GM18499 (cell line): ENCODE measurements around the gene TRIM31.
"Not testable (repeated sequence)": the region's sequence is repeated elsewhere in the genome, so short reads cannot be mapped to it uniquely, and the experiment has no call there.

Experiments
- ATAC-seq: cut with Tn5 transposase; IDR thresholded peaks from one replicate; pipeline ENCODE4 v1.9.1; 2021; ENCODE audit warnings: moderate number of reproducible peaks; ENCODE audit not compliant: insufficient read depth, unreplicated experiment

The TRIM31 gene

DNA sequence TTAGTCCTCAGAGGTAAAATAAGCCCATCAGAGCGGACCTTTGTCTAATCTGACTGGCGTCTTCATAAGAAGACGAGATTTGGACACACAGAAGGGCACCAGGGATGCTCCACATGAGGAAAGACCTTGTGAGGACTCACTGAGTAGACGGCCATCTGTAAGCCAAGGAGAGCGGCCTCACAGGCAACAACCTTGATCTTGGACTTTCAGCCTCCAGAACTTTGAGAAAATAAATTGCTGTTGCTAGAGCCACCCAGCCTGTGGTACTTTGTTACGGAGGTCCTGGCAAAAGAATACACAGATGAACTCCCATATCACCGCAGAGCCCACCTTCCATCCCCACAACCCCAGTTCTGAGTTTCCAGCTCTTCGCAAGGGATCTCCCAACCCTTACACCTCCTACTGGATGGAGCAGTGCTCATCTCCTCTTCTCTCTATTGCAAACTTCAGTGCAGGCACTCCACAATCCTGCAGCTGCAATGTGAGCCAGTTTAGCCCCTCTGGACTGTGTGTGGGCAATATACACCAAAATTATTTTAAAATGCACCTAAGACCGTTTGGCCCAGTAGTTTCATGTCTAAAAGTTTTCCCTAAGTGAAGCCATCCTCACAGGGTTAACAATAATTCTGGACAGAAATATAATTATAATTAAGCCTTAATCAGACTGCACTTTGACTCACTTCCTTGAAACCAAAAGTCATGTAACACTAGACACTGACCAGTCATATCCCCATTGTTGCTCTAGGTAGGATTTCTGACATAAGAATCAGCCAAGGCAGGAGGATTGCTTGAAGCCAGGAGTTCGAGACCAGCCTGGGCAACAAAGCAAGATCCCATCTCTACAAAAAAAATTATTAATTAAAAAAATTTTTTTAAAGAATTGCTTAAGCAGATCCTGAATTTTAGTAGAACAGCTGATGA is 8.8 kb upstream of the TRIM31 start:
- ATAC-seq: no peak

DNA sequence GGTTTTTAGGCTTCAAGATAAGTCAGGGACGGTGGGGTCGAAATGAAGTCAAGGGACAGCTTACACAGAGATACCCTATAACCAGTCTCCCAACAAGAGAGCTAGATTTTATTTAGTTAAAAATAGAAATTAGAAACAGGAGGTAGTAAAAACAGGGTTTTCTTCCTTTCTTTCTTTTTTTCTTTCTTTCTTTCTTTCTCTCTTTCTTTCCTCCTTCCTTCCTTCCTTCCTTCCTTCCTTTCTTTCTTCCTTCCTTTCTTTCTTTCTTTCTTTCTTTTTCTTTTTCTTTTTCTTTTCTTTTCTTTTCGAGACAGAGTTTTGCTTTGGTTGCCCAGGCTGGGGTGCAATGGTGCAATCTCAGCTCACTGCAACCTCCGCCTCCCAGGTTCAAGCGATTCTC is 5.8 kb upstream of the TRIM31 start:
- ATAC-seq: not testable (repeated sequence)

DNA sequence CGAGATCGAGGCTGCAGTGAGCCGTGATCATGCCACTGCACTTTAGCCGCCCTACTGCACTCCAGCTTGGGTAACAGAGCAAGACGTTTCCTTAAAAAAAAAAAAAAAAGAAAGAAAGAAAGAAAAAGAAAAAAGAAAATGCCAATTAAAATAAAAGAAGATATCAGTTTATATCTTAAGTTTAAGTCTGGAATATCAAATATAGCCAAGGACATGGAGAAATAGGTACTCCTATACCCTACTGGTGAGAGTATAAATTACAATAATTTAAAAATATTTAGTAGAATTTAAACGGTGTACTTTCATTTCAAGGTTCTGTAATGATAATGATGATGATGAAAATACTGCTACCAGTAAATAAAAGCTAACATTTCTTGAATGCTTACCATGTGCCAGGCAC is 3.8 kb upstream of the TRIM31 start:
- ATAC-seq: no peak

DNA sequence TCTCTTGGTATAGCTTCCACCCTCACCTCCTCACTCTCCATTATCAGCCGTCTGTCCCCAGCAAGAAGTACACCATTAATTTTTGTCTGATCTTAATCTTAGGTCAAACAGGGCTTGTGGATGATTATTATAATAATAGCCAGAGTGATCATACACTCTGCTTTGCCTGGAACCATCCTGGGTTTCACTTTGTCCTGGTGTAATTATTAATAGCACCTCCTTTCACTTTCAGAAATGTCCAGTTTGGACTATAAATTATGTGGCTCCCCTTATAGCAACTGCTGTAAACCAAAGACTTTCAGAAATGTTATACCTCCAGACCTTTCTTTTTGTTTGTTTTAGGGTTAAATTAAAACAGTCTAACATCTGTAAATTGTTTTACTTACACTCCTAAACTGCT is 951 bp upstream of the TRIM31 start:
- ATAC-seq: no peak

DNA sequence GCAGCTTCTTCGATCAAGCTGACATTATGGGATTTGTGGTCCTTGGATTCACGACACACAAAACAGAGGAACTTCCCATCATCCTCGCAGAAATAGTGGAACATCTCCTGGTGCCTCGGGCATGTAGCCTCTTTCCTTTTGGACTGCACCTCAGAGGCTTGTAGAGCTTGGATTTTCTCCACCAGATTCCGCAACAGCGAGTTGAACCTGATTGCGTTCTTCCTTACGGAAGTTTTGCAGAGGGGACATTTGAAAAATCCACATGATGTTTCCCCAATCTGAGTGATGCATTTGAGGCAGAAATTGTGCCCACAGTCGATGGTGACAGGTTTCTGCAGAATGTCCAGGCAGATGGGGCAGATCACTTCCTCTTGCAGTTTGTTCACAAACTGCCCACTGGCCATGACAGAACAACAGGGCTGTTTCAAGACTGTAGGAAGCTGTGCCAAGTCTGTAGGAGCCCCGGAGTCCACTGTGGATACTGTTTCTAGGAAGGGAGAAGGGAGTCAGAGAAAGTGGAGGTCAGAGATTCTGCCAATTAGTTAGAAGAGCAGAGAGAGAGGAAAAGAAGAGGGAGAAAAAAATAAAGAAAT is 392 bp downstream of the TRIM31 start:
- ATAC-seq: no peak

DNA sequence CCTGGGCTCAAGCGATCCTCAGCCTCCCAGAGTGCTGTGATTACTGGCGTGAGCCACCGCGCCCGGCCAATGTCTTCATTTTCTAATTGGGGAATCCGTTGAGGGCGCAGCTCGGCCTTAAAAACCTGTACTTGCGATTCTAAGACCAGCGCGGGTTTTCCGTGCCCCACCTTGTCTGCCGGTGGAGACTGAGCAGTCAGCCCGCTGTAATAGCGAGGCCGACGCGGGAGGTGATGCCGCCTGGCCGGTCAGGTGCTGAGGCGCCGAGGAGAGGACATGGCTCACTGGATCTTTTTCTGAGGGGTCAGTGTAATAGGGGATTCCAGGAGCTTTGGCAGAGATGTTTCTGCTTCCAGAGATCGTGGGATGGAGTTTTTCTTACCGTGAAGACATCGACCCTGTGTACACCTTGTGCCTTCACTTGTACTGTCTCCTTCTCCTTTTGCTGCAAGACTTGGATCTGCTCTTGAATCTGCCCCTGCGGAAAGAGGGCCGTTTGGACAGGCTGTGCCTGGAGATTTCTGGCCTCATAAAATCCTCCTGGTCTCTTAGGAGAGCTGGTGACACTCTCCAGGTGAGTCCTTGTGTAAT is 1.5 kb downstream of the TRIM31 start:
- ATAC-seq: no peak

DNA sequence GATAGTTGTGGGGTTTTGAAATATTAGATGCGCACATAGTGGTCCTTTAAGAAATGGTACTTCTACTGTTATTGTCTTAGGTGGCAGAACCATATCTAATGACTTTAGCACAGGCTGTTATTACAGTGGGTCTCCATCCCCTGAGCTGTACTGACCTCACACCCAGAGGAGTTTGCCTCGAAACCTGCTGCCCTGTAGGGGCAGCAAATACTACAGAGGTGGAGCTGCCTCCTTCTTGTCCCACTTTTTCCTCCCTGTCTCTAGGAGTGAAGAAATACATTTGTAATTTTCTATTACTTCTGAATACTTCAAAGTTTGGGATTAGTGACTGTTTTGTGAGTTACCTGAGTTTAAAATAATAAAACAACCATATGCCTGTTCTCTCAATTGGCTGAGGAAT is 8.2 kb downstream of the TRIM31 start:
- ATAC-seq: no peak

DNA sequence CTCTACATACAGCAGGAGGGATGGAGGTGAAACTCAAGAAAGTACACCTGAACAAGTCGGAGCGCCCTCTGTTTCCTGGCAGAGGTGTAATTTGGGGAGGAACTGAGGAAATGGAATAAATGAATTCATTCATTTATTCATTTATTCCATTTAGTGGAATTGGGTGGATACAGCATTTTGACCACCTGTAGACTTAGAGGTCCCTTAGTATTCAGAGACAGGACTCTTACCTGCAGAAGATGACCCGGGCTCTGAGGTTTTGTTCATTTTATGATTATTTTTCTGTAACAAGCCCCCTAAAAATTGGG is 9.1 kb downstream of the TRIM31 start:
- no peak for ATAC-seq

DNA sequence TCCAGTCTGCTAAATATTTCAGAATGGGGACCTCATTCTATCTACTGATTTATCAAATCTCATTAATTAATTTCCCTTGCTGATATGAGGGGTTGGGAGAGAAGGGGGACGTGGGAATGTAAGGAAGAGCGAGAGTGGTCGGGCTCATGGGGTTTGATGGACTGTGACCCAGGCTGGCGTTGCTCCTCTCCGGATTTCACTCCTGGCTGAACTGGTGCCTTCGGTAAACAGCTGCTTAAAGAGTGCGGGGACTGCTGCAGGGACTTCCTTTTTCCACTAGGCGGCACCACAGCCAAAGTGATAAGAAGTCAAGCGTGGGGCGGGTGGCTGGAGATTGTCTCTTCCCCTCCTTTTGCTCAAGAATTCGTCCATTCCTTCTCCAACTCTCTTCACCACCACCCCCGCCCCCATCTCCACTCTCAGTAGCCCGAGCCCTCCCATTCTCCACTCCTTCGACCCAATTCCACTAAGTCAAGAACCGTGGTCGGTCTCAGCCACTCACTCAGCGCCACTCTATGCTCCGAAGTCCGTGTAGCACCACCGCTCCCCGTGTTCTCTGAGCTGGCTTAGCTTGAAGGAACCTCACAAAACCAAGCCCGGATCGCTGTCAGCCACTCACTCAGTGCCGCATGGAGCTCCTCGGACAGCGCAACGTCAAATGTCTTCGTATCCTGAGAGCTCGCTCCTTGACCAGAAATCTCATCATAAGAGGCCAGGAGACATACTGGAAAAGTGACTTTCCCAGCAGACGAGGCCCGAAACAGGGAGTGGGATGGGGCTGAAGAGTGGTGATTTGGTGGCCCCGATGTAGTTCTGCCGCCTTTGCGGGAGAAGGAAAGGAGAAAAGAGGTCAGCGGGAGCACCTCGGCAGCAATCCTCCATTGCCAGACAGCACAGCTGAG is 9.7 kb downstream of the TRIM31 start:
- no peak for ATAC-seq

DNA sequence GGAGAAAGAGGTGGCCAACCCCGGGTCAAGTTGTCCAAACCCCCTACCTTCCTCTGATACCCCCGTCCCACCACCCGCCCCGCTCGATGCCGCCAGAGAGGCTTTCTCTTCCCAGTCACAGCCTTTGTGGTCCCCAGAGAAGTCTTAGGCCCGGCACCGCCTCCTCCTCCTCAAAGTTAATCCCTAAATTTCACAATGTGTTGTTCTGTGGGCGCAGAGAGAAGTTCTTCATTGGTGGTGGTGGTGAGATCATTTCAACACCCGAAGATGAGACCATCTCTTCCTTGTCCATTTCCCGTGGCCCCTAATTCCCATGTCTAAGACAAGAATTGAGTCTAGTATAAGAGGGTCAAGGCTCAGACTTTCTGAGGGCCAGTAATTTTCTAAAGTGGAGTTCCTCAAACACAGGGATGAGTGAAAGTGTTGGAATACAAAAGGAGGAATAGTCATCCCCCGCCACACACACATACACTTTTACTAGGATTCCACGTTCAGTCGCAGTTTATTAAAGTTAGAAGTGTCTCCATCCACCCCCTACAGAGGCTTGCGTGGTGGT is 10.4 kb downstream of the TRIM31 start:
- no peak for ATAC-seq

DNA sequence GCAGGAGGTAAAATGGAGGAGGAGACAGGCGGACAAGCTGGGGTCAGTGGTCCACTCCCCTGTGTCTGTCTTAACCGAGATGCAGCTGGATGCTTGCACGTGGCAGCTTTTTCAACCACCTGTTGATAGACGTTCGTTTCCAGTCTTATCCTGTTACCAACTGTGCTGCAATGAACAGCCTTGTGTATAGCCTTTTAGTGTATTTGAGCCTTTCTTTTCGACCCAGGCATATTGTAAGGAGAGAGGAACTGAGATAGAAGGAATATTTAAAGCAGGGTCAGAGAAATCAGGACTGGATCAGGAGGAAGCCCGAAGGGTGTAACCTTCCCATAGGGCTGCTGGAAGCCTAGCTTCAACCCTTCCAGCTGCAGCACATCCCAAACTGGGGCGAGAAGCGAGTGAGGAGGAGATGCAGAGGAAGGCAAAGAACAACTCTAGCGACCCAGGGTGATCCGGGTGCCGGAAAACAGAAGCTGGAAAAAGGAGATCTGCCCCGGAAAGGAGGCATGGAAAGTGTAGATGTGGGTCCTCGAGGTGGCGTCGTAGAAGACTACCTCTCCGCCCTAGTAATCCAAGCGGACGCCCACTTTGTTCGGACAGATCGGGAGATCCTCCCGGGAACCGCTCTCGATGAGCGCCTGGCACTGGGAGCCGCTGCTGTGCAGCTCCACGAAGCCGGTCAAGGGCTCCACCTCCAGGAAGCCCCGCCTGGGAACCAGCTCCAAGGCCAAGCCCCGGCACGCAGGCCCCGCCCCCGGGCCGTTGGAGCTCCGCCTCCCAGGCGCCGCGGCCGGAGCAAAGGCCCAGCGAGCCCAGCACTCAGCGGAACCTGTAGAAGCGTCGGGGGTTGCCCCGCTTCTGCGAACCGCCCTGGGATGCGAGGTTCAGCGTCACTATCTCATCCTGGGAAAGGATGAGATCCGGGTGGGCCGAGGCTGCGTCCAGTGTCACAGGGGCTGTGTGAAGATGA is 11.2 kb downstream of the TRIM31 start:
- ATAC-seq: no peak

DNA sequence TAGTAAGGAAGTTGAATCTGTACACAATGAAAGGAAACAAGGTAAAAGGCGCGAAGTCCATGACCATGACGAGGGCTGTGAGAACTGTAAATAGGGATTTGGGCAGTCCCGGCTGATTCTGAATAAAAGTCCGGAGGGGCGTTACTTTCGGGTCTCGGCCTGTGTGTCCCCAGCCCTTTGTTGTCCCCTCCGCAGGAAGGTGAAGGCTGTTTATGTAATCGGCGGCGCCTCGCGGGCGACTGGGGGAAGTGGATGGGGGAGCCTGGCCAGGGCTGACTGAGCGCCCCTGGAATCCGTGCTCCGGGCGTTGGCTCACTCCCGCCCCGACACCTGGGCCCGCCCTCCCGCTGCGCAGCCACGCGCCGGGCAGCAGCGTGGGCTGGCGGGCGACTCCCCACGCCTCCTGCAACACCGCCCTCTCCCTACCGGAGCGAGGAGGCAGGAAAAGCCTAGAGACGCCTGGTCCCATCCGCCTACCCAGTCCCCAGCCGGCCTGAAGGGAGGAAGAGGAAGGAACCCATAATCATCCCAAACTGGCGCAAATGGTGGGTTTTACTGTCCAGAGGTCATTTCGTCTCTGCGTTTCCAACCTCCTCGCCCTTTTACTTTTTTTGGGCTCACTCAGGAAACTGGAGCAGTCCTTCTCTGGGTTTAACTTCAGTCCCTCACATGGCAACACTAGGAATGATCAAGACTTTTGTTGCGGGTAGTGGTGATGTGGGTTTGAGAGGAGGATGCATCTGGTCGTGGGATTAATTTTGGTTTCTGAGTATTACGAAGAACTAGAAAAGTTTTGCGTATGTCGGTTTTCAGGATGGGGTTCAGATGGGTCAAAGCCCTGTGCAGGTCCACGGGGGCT is 12.1 kb downstream of the TRIM31 start:
- ATAC-seq: no peak

DNA sequence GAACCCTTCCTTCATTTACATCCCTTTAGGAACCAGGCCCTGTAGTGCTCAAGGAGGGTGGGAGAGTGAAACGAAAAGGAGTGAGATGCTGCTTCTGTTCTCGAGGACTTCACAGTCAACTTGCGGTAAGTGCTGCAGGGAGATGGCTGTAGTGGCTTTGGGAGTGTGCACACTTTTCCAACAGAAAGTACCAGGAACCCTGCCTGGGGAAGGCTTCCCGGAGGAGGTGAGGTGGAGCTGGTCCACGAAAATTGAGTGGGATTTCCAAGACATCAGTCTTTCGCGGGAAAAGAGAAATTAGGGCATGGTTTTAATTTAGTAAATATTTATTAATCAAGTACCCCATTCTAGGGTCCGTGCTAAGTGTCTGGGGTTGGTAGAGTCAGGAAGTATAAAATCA is 12.7 kb downstream of the TRIM31 start:
- ATAC-seq: no peak

DNA sequence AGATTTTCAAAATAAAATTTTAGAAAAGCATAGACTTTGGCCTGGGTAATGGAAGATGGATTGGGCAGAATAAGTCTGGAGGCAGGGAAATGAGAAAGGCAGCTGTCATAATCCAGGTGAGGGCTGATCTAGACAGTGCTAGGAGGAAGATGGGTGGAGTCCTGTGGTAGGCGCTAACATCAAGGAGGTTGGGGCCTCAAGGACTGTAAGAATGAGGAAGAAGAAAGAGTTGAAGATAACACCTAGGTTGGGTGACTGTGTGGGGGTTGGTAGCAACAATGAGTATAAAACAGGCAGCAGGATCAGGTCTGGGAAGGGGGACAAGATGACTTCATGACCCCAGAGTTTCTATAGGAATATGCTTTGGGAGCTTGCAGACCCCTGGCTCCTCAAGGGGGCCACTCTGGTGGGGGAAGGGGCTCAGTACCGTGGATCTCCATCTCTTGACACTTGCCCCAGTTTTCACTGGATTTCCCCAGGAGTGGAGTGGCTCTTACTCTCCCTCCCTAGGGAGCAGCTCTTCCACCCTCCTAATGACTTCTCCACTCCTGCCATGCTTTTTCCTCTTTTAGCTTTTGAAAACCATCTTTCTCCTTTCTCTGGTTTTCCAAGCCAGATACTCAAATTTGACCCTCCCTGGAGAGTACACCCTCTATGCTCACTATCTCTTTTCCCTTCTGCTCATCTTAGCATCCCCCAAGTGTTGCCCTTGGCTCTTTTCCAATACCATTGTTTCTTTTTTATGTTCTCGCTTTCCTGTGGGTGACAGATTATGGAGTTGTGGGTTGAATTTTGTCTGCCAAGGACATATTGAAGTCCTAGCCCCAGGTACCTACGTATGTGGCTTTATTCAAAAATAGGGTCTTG is 14.8 kb downstream of the TRIM31 start:
- ATAC-seq: no peak

DNA sequence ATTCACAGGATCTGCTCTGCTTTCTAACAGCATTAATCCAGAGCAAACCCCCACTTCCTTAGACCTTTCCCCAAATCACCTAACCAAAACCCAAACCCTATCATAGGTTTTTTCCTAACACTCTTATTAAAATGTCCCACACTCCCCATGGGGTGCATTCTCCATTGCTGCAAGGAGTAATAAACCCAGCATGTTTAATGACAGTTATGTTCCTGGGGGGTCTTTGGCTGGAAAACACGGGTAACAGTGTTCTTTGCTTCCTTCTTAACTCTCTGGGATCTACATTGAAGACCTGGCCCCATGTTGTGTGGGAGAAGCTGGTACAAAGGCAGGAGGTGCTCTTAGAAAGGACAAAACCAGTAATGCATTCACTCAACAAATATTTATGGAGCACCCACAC is 16.1 kb downstream of the TRIM31 start:
- no peak for ATAC-seq

DNA sequence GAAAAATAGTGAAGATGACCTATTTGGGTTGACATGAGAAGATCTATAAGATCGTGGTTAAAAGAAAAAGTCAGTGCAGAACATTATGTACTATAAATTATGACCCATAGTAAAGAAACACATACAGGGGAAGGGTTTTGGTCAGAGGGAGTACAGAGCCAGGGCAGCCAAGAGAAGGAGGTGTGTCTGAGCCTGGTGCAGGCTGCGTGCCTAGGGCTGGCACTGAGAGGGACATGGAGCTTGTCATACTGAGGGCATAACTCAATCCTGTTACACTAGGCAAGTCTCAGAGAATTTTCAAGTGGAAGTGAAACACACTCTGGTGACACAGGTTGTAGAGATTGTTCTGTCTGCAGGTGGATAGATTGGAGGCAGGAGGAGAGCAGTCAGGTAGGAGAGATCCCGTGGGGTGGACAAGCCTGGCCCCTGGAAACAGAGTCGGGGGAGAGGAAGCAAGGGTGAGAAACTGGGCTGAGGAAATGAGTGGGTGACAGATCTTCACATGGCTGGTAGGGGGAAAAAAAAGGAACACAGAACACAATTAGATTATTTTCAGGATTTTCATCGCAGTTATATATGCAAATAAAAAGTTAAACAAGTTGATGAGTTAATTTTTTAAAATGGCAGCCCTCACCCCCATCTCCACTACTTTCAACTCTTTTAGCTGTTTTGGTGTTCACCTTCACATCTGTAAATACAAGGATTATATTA is 18.8 kb downstream of the TRIM31 start:
- ATAC-seq: no peak
